IMR-90 (cell line): ENCODE results near the gene SIAH2. TPM values are rescaled to one million over a fixed set of nuclear protein-coding genes. Genes with fewer than 3 reads are reported as not detected.

Experiments
- ATAC-seq: fragments of 200-7000 bp; cut with Tn5 transposase; 2 replicates; pipeline ENCODE4 v1.9.1; 2020; ENCODE audit warnings: low read depth, mild to moderate bottlenecking, moderate library complexity
- BruUV-seq: library from RNA; stranded (reverse); fragments of 400-500 nt; replicated peaks from 2 replicates; lab custom pipeline; 2021; lab: Mats Ljungman, UMichigan
- CTCF ChIA-PET: fragments of 300-600 bp; formaldehyde crosslinking; extraction: SDS; loops from one replicate; lab custom pipeline; 2021; ENCODE audit warnings: antibody characterized with exemption; lab: Yijun Ruan, JAX
- POLR2A ChIA-PET: fragments of 300-600 bp; sonication (Branson Sonifier 250); formaldehyde crosslinking; loops from one replicate; lab custom pipeline; 2022; ENCODE audit warnings: antibody characterized with exemption; ENCODE audit not compliant: unreplicated experiment; lab: Charles Lee
- DNase-seq: peaks from one replicate; pipeline ENCODE4 v3.0.0; 2013
- H2AFZ ChIP-seq: replicated peaks from 2 replicates; pipeline ENCODE3; 2013; ENCODE audit warnings: low read length, mild to moderate bottlenecking; ENCODE audit not compliant: poor library complexity
- H2AK5ac ChIP-seq: 2 replicates; pipeline ENCODE4 v1.6.1; 2013; ENCODE audit warnings: low read depth, low read length, inconsistent platforms
- H2AK9ac ChIP-seq: replicated peaks from 2 replicates; pipeline ENCODE3; 2013; ENCODE audit warnings: mild to moderate bottlenecking, low read depth, low read length, moderate library complexity; ENCODE audit not compliant: poor library complexity
- H2BK120ac ChIP-seq: 2 replicates; pipeline ENCODE4 v1.6.1; 2013; ENCODE audit warnings: low read depth, low read length, inconsistent platforms
- H2BK15ac ChIP-seq: 3 replicates; pipeline ENCODE4 v1.6.1; 2013; ENCODE audit warnings: low read depth, low read length, inconsistent platforms
- H2BK20ac ChIP-seq: 2 replicates; pipeline ENCODE4 v1.6.1; 2013; ENCODE audit warnings: low read depth, mild to moderate bottlenecking, inconsistent platforms, low read length, moderate library complexity
- H2BK5ac ChIP-seq: 2 replicates; pipeline ENCODE4 v1.6.1; 2013; ENCODE audit warnings: mild to moderate bottlenecking, low read depth, low read length, inconsistent platforms; ENCODE audit not compliant: poor library complexity, severe bottlenecking
- H3K14ac ChIP-seq: replicated peaks from 2 replicates; pipeline ENCODE4 v1.6.1; 2013; ENCODE audit warnings: low read depth, low read length, inconsistent platforms
- H3K18ac ChIP-seq: 2 replicates; pipeline ENCODE4 v1.6.1; 2013; ENCODE audit warnings: low read depth, low read length, control low read depth
- H3K23ac ChIP-seq: 2 replicates; pipeline ENCODE4 v1.6.1; 2013; ENCODE audit warnings: low read depth, low read length, inconsistent platforms
- H3K27ac ChIP-seq: 2 replicates; pipeline ENCODE4 v1.5.1; 2013; ENCODE audit warnings: mild to moderate bottlenecking, control low read depth, low read length; ENCODE audit not compliant: insufficient read depth
- H3K27me3 ChIP-seq: 2 replicates; pipeline ENCODE4 v1.6.1; 2013; ENCODE audit warnings: low read length; ENCODE audit not compliant: control insufficient read depth, insufficient read depth
- H3K36me3 ChIP-seq: 2 replicates; pipeline ENCODE4 v1.6.1; 2013; ENCODE audit warnings: low read length, mixed read lengths; ENCODE audit not compliant: control insufficient read depth, insufficient read depth
- H3K4ac ChIP-seq: 2 replicates; pipeline ENCODE4 v1.6.1; 2013; ENCODE audit warnings: low read depth, low read length, inconsistent platforms
- H3K4me1 ChIP-seq: 2 replicates; pipeline ENCODE4 v1.6.1; 2013; ENCODE audit warnings: low read length, mixed read lengths; ENCODE audit not compliant: control insufficient read depth, insufficient read depth
- H3K4me2 ChIP-seq: 2 replicates; pipeline ENCODE4 v1.6.1; 2013; ENCODE audit warnings: low read depth, mild to moderate bottlenecking, control low read depth, low read length, moderate library complexity
- H3K4me3 ChIP-seq: 2 replicates; pipeline ENCODE4 v1.5.1; 2013; ENCODE audit warnings: low read depth, mild to moderate bottlenecking, control low read depth, low read length, moderate library complexity; ENCODE audit not compliant: insufficient read depth
- H3K56ac ChIP-seq: 2 replicates; pipeline ENCODE4 v1.6.1; 2013; ENCODE audit warnings: low read length, inconsistent platforms; ENCODE audit not compliant: insufficient read depth; ENCODE audit errors: extremely low read depth
- H3K79me1 ChIP-seq, 2 experiments: 2 replicates each; pipeline ENCODE4 v1.6.1; 2013; ENCODE audit warnings: low read length in 2 of 2, inconsistent platforms in 1 of 2, low read depth in 1 of 2
- H3K9ac ChIP-seq: 2 replicates; pipeline ENCODE4 v1.6.1; 2013; ENCODE audit warnings: low read depth, low read length, control low read depth
- H3K9me1 ChIP-seq: 2 replicates; pipeline ENCODE4 v1.6.1; 2013; ENCODE audit warnings: low read length, inconsistent platforms; ENCODE audit not compliant: insufficient read depth
- H3K9me3 ChIP-seq: 2 replicates; pipeline ENCODE4 v1.6.1; 2013; ENCODE audit warnings: low read length; ENCODE audit not compliant: control insufficient read depth, insufficient read depth
- H4K20me1 ChIP-seq: 2 replicates; pipeline ENCODE4 v1.6.1; 2013; ENCODE audit warnings: low read length, inconsistent platforms; ENCODE audit not compliant: insufficient read depth
- H4K5ac ChIP-seq: 2 replicates; pipeline ENCODE4 v1.6.1; 2013; ENCODE audit warnings: mild to moderate bottlenecking, low read depth, low read length, control low read depth
- H4K8ac ChIP-seq, 2 experiments: 2 replicates each; pipeline ENCODE4 v1.6.1; 2013; ENCODE audit warnings: low read depth in 2 of 2, low read length in 2 of 2, control low read depth in 1 of 2, inconsistent platforms in 1 of 2
- H4K91ac ChIP-seq: 2 replicates; pipeline ENCODE4 v1.6.1; 2013; ENCODE audit warnings: low read depth, low read length, inconsistent platforms; ENCODE audit not compliant: insufficient read depth
- CEBPB ChIP-seq: IDR thresholded peaks from 2 replicates; pipeline ENCODE4 v1.6.1; 2012; ENCODE audit warnings: low read depth, low read length, improper control_type of control experiment
- MXI1 ChIP-seq: IDR thresholded peaks from 2 replicates; pipeline ENCODE4 v1.6.1; 2012; ENCODE audit warnings: low read depth, mild to moderate bottlenecking, low read length, moderate library complexity, borderline replicate concordance
- POLR2A ChIP-seq: IDR thresholded peaks from 2 replicates; pipeline ENCODE4 v1.6.1; 2012; ENCODE audit warnings: mild to moderate bottlenecking, low read depth, low read length
- RCOR1 ChIP-seq: IDR thresholded peaks from 2 replicates; pipeline ENCODE4 v1.6.1; 2012; ENCODE audit warnings: mild to moderate bottlenecking, low read length, improper control_type of control experiment; ENCODE audit not compliant: insufficient replicate concordance
- USF2 ChIP-seq: fragments of 150-350 bp; IDR thresholded peaks from 2 replicates; pipeline ENCODE4 v1.6.1; 2017; ENCODE audit warnings: mild to moderate bottlenecking, antibody characterized with exemption, low read length, low read depth
- WGBS, 2 experiments: methylation state at CpG; one replicate each; pipeline versions ENCODE4 v1.1.5 to v1.1.7; 2013; ENCODE audit warnings: missing lambda C conversion rate in 2 of 2; ENCODE audit not compliant: insufficient read length in 1 of 2; ENCODE audit errors: extremely low coverage in 2 of 2; 5-methylcytosine and 5-hydroxymethylcytosine counted together
- dilution Hi-C: fragments of 300-500 bp; cut with HindIII; formaldehyde crosslinking; loops from one replicate; pipeline ENCODE4 v1.14.3; 2018; ENCODE audit warnings: low sequenced_read_pairs; ENCODE audit not compliant: unreplicated experiment
- in situ Hi-C: fragments of 300-500 bp; cut with MboI; formaldehyde crosslinking; loops from 3 replicates; pipeline ENCODE4 v1.14.3; 2019; ENCODE audit warnings: low sequenced_read_pairs, inconsistent platforms, mixed read lengths
- intact Hi-C: fragments of 100-400 bp; cut with micrococcal nuclease; formaldehyde crosslinking; loops from 2 replicates; pipeline ENCODE4 v1.10.0; 2022
- polyA plus RNA-seq, 3 experiments: library from polyadenylated mRNA; depleted of rRNA; stranded (reverse); fragments of >200 nt; gene quantifications; 2 replicates each; pipeline ENCODE4 v1.2.3, GENCODE V29; 2012; ENCODE audit warnings: low replicate concordance in 1 of 3
- total RNA-seq: library from RNA; depleted of rRNA; stranded (reverse); fragments of >200 nt; gene quantifications from 2 replicates; pipeline ENCODE4 v1.2.3, GENCODE V29; 2012

Gene SIAH2
- total and polyA plus RNA-seq, 2 of the 4 experiments (the other 2 are of a cell fraction): 24.7 to 61.8 TPM

GRCh38 chr3:150761831-150762661 is 923 bp downstream of the SIAH2 start:
- Histone ChIP-seq H3K9ac (peak overlapping the region; percentile 98), H2BK15ac (no peak overlapping the region), H4K20me1 (peaks cover 42% of the 10 kb centered on the region), H3K23ac (peak overlapping the region; percentile 93), H2AK9ac (peak overlapping the region; percentile 96), H3K27ac (peak overlapping the region; percentile 92), H4K91ac (peak overlapping the region; percentile 75), H3K79me1 (peaks cover 3 to 40% of the 10 kb centered on the region in 2 experiments; a peak in 3 of 4 replicates), H3K18ac (peak overlapping the region; percentile 37; the same call in 1 of the 2 replicates), H4K5ac (peak overlapping the region; percentile 67; the same call in 1 of the 2 replicates), H3K14ac (peak overlapping the region; percentile 54), H3K4ac (peak overlapping the region; percentile 75), H2BK5ac (peak overlapping the region; percentile 92), H3K9me3 (no peaks in the 10 kb centered on the region), H2BK120ac (0 out of 2 replicates have a peak overlapping the region, but pooled peaks have one; percentile 18), H3K4me2 (peak overlapping the region; percentile 95), H3K4me3 (peak overlapping the region; percentile 98), H3K27me3 (no peaks in the 10 kb centered on the region), H3K36me3 (peaks cover 4% of the 10 kb centered on the region; the same call in 1 of the 2 replicates), H2AK5ac (peak overlapping the region; percentile 82), H2BK20ac (no peak overlapping the region), H4K8ac (peak overlapping the region; percentile 60 to 65; a peak in 3 of 4 replicates), H3K4me1 (peaks cover 9% of the 10 kb centered on the region; the same call in 1 of the 2 replicates), H3K56ac (peak overlapping the region; percentile 54), H2AFZ (peak overlapping the region; percentile 94), H3K9me1 (peaks cover 6% of the 10 kb centered on the region; the same call in 1 of the 2 replicates)
- no TSS peak for BruUV-seq
- TF ChIP-seq USF2 (peak; percentile 27; the same call in 1 of the 2 replicates), RCOR1 (no peak), CEBPB (no peak), MXI1 (peak; percentile 93), POLR2A (peak; percentile 52; the same call in 1 of the 2 replicates)
- WGBS, 2 experiments: 1% methylated on average over 14 of the region's 48 CpGs; no CpG with 5 or more reads in 1 of the 2 experiments
- ATAC-seq (no peak), DNase-seq (peak; percentile 56)
- intact Hi-C loops: loop anchor here (2.0 to 10.0 kb wide), 3 partner anchors 41 to 523 kb away; partner anchors contain the start of gene SELENOT
- dilution Hi-C loops: no loop called here
- in situ Hi-C loops: no loop called here
- ChIA-PET POLR2A (interaction anchor here (0.9 to 1.9 kb wide), 2 partner anchors 13 to 216 kb away, joined by 3 to 6 read pairs; partner anchors contain the start of gene SERP1), CTCF (interaction anchor here (0.7 to 1.0 kb wide), 2 partner anchors 13 to 34 kb away, joined by 3 to 5 read pairs; no protein-coding TSS in a partner anchor)
